Pons (tissue), 1 donor: ENCODE measurements around the gene TUT1.
A peak's percentile ranks its signal among the peaks of the same experiment; 100 is the strongest.

ENCODE experiments used
- DNase-seq: peaks from one replicate; pipeline ENCODE4 v3.0.0-alpha.2; 2016; ENCODE audit warnings: low spot score

Gene TUT1

GRCh38 chr11:62542111-62542745 is 49.1 kb downstream of the TUT1 start:
- no peak for DNase-seq

- peak; percentile 43 for DNase-seq
Measured at GRCh38 chr11:62540804-62541701, 50.3 kb downstream of the TUT1 start.

GRCh38 chr11:62539238-62539925 is 51.9 kb downstream of the TUT1 start:
- no peak for DNase-seq

- no peak for DNase-seq
Measured at GRCh38 chr11:62538470-62539237, 52.7 kb downstream of the TUT1 start.

- no peak for DNase-seq
Measured at GRCh38 chr11:62536301-62536957, 54.9 kb downstream of the TUT1 start.

- DNase-seq = no peak
Measured at GRCh38 chr11:62535802-62536201, 55.5 kb downstream of the TUT1 start.

- DNase-seq = no peak
Measured at GRCh38 chr11:62534779-62535545, 56.4 kb downstream of the TUT1 start.

GRCh38 chr11:62532096-62532495 is 59.2 kb downstream of the TUT1 start:
- no peak for DNase-seq
